ENCODE data around the gene CNNM1. TPM values are rescaled to one million over a fixed set of nuclear protein-coding genes. Genes with fewer than 3 reads are reported as not detected.

CNNM1 gene
- total RNA-seq, 1 donor from 2014 or later: 0.21 TPM

DNA sequence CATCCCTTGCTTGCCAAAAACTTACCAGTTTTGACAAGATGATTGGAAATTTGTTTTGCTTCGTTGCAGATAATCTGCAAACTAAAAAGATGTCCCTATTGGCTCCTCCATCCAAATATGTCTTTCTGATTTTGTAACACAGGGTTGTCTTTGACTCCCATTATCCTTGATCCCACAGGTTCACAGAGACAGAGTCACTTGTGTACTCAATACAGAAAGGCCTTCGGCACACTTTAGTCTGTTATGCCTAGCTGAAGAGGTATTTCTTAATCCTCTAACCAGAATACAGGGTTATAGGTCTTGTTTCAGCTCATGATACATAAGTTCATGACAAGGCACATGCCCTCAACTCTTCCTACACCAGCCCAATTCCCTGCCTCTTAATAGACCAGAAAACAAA lies 10.7 kb upstream of the CNNM1 start:
- H3K36me3 Mint-ChIP-seq (ENCODE audit: low read depth): no peaks in the 10 kb centered on the region
- H3K4me3 Mint-ChIP-seq: no peak overlapping the region
- H3K27ac Mint-ChIP-seq: no peak overlapping the region
- peaks cover 5% of the 10 kb centered on the region for H3K27me3 Mint-ChIP-seq (ENCODE audit: insufficient read depth)
- no peak for DNase-seq (ENCODE audit: low spot score)
- no peaks in the 10 kb centered on the region for H3K4me1 Mint-ChIP-seq (ENCODE audit: low read depth)
- intact Hi-C loops (cut with micrococcal nuclease): no loop called here
- H3K9me3 Mint-ChIP-seq: no peaks in the 10 kb centered on the region

DNA sequence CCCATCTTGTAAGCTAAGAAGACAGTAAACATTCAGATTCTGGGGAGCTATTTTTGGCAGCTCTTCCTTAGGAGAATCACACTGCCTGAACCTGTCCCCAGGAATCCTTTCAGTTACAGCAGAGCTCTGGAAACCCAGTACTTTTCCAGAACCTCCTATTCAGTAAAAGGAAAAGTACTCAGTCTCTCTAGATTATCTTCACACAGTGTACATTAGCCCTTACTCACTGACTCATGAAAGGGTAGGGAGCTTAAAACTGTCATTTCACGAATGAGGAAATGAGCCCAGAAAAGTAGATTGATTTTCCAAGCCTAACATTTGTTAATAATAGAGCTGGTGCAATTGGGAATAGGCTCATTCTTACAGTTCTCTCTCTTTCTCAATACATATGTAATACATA lies 3.9 kb upstream of the CNNM1 start:
- H3K4me3 Mint-ChIP-seq: no peak overlapping the region
- no peaks in the 10 kb centered on the region for H3K4me1 Mint-ChIP-seq (ENCODE audit: low read depth)
- no peaks in the 10 kb centered on the region for H3K9me3 Mint-ChIP-seq
- no peak for DNase-seq (ENCODE audit: low spot score)
- no peaks in the 10 kb centered on the region for H3K36me3 Mint-ChIP-seq (ENCODE audit: low read depth)
- intact Hi-C loops (cut with micrococcal nuclease): no loop called here
- no peak overlapping the region for H3K27ac Mint-ChIP-seq
- H3K27me3 Mint-ChIP-seq (ENCODE audit: insufficient read depth): peaks cover 16% of the 10 kb centered on the region

DNA sequence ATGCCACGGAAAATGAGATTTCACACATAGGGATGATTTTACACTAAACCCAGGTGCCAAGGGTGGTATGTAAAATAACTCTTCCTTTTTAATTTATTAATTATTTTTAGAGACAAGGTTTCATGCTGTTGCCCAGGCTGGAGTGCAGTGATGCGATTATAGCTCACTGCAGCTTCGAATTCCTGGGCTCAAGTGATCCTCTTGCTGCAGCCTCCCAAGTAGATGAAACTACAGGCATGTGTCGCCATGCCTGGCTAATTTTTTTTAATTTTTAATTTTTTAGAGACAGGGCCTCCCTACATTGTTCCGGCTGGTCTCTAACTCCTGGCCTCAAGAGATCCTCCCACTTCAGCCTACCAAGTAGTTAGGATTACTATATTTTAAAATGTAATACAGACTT lies 2.3 kb upstream of the CNNM1 start:
- no peak for DNase-seq (ENCODE audit: low spot score)
- Mint-ChIP-seq H3K27me3 (ENCODE audit: insufficient read depth) (peaks cover 32% of the 10 kb centered on the region), H3K36me3 (ENCODE audit: low read depth) (no peaks in the 10 kb centered on the region), H3K9me3 (no peaks in the 10 kb centered on the region), H3K4me1 (ENCODE audit: low read depth) (no peaks in the 10 kb centered on the region), H3K4me3 (no peak overlapping the region), H3K27ac (no peak overlapping the region)
- intact Hi-C loops (cut with micrococcal nuclease): no loop called here

DNA sequence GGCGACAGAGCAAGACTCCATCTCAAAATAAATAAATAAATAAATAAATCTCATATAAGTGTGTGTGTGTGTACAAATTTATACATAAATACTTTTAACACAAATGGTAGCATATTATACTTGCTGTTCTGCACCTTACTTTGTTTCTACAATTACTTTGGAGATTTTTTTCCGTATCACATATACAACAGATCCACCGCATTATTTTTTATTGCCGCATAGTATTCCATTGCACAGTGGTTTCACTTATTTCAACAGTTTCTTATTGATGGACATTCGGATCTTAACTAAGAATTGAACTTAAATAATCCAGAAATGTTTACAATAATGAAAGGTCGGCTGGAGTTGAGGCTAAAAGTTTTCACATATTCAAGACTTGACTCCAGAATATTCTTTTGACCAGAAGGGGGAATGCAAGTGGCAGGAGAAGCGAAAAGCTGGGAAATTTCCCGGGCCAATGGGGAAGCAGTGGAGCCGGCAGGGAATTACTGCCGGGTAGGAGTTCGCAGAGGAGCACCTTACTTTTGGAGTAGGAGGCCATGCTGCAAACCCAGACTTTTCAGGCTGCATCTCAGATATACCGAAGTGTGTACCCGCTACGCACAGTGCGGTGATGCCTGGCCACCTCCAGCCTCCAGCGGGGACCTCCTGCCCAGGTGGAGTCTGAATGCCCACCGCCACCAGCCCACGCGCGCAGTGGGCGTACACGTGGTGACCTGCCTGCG lies 415 bp upstream of the CNNM1 start:
- intact Hi-C loops (cut with micrococcal nuclease): no loop called here

DNA sequence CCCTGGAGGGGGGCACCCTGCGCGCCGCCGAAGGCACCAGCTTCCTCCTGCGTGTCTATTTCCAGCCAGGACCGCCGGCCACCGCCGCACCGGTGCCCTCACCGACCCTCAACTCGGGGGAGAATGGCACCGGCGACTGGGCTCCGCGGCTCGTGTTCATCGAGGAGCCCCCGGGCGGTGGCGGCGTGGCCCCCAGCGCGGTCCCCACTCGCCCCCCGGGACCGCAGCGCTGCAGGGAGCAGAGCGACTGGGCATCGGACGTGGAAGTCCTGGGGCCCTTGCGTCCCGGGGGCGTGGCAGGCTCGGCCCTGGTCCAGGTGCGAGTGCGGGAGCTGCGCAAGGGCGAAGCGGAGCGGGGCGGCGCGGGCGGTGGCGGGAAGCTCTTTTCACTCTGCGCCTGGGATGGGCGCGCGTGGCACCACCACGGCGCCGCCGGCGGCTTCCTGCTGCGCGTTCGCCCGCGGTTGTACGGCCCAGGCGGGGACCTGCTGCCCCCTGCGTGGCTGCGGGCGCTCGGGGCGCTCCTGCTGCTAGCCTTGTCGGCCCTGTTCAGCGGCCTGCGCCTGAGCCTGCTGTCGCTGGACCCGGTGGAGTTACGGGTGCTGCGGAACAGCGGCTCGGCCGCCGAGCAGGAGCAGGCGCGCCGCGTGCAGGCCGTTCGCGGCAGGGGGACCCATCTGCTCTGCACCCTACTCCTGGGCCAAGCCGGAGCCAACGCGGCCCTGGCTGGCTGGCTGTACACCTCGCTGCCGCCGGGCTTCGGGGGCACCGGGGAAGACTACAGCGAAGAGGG lies 594 bp downstream of the CNNM1 start:
- DNase-seq (ENCODE audit: low spot score): no peak
- H3K4me1 Mint-ChIP-seq (ENCODE audit: low read depth): no peaks in the 10 kb centered on the region
- no peak overlapping the region for H3K27ac Mint-ChIP-seq
- intact Hi-C loops (cut with micrococcal nuclease): loop anchor here (5.0 kb wide), 1 partner anchor 92 kb away; the partner anchor contains the start of gene HPSE2
- no peak overlapping the region for H3K4me3 Mint-ChIP-seq
- peaks cover 34% of the 10 kb centered on the region for H3K27me3 Mint-ChIP-seq (ENCODE audit: insufficient read depth)
- H3K36me3 Mint-ChIP-seq (ENCODE audit: low read depth): no peaks in the 10 kb centered on the region
- no peaks in the 10 kb centered on the region for H3K9me3 Mint-ChIP-seq

More for the DNA sequence above, 415 bp upstream of the CNNM1 start:
- Mint-ChIP-seq H3K27me3 (ENCODE audit: insufficient read depth) (peaks cover 34% of the 10 kb centered on the region), H3K4me3 (peak overlapping the region; percentile 20), H3K36me3 (ENCODE audit: low read depth) (no peaks in the 10 kb centered on the region), H3K27ac (no peak overlapping the region), H3K9me3 (no peaks in the 10 kb centered on the region), H3K4me1 (ENCODE audit: low read depth) (no peaks in the 10 kb centered on the region)
- no peak for DNase-seq (ENCODE audit: low spot score)

DNA sequence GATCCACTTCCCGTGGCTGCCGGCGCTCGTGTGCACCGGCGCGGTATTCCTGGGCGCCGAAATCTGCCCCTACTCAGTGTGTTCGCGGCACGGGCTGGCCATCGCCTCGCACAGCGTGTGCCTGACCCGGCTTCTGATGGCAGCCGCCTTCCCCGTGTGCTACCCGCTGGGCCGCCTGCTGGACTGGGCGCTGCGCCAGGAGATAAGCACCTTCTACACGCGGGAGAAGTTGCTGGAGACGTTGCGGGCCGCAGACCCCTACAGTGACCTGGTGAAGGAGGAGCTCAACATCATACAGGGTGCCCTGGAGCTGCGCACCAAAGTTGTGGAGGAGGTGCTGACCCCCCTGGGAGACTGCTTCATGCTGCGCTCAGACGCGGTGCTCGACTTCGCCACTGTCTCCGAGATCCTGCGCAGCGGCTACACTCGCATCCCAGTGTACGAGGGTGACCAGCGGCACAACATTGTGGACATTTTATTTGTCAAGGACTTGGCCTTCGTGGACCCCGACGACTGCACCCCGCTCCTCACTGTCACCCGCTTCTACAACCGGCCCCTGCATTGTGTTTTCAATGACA lies 1.3 kb downstream of the CNNM1 start:
- H3K36me3 Mint-ChIP-seq (ENCODE audit: low read depth): no peaks in the 10 kb centered on the region
- intact Hi-C loops (cut with micrococcal nuclease): loop anchor here (5.0 kb wide), 1 partner anchor 93 kb away; the partner anchor contains the start of gene HPSE2
- H3K4me1 Mint-ChIP-seq (ENCODE audit: low read depth): no peaks in the 10 kb centered on the region
- no peak overlapping the region for H3K27ac Mint-ChIP-seq
- H3K4me3 Mint-ChIP-seq: peak overlapping the region; percentile 47
- no peaks in the 10 kb centered on the region for H3K9me3 Mint-ChIP-seq
- H3K27me3 Mint-ChIP-seq (ENCODE audit: insufficient read depth): peaks cover 34% of the 10 kb centered on the region
- DNase-seq (ENCODE audit: low spot score): no peak

DNA sequence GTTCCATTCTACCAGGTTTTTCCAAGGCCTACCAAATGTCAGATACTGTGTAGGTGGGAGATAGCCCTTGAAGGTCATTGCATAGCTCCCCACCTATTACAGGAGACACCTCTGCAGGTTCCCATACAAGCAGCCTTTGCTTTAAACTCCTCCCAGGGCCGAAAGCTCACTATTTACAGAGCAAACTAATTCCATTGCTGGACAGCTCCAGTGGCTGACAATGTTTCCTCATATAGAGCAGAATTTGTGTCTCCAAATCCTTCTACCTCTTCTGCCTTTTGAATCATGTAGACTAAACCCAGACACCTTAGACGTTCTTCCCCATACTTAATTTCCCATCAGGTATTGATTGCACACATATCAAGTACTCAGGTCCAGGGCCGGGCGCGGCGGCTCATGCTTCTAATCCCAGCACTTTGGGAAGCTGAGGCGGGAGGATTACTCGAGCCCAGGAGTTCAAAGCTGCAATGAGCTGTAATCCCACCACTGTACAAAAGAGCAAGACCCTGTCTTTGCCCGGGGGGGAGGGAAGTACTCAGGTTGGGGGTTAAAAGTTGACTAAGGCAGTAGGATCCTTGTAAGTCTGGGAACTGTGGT lies 2.1 kb downstream of the CNNM1 start:
- H3K9me3 Mint-ChIP-seq: no peaks in the 10 kb centered on the region
- no peak overlapping the region for H3K27ac Mint-ChIP-seq
- peaks cover 31% of the 10 kb centered on the region for H3K27me3 Mint-ChIP-seq (ENCODE audit: insufficient read depth)
- H3K4me3 Mint-ChIP-seq: no peak overlapping the region
- DNase-seq (ENCODE audit: low spot score): no peak
- H3K4me1 Mint-ChIP-seq (ENCODE audit: low read depth): no peaks in the 10 kb centered on the region
- intact Hi-C loops (cut with micrococcal nuclease): loop anchor here (5.0 kb wide), 1 partner anchor 94 kb away; the partner anchor contains the start of gene HPSE2
- H3K36me3 Mint-ChIP-seq (ENCODE audit: low read depth): no peaks in the 10 kb centered on the region

DNA sequence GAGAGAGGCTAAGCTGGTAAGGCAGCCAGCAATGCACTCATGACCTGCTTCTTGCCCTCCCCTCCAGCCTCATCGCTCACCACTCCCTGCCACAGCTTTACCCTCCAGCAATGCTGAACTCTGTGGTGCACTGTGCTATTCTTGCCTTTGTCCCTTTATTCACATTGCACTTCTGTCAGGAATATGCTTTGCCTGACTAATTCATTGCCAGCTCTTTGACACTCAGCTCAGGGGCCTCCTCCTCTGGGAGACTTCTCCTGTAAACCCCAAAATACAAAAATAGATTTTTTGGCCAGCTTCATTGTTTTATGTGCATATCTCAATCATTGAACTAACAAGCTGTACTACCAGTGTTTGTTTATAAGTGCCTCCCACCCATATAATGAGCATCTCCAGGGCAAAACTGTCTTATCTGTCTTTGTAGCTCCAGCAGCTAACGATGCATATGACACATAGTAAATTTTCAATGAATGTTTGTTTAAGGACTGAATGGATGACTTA lies 8.2 kb downstream of the CNNM1 start:
- Mint-ChIP-seq H3K27ac (no peak overlapping the region), H3K27me3 (ENCODE audit: insufficient read depth) (peaks cover 11% of the 10 kb centered on the region), H3K9me3 (no peaks in the 10 kb centered on the region), H3K4me3 (no peak overlapping the region), H3K36me3 (ENCODE audit: low read depth) (no peaks in the 10 kb centered on the region), H3K4me1 (ENCODE audit: low read depth) (no peaks in the 10 kb centered on the region)
- intact Hi-C loops (cut with micrococcal nuclease): no loop called here
- no peak for DNase-seq (ENCODE audit: low spot score)

DNA sequence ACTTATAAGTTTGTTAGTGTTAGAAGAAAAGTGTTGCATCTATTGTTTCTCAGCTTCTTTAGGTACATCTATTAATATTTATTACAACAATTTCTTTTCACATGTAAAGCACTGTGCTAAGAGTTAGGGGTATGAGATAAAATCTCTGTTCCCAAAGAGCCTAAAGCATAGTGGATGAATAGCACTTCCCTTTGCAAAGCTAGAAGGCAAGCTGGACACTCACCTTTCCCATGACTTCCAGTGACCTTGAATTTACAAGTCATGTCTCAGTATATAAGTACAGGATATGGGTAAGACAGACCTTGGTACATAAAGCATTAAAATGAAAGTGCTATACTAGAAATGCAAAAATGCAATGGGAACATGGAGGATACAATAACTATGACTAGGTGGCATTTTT lies 8.7 kb downstream of the CNNM1 start:
- intact Hi-C loops (cut with micrococcal nuclease): no loop called here
- Mint-ChIP-seq H3K9me3 (no peaks in the 10 kb centered on the region), H3K4me3 (no peak overlapping the region), H3K4me1 (ENCODE audit: low read depth) (no peaks in the 10 kb centered on the region), H3K27me3 (ENCODE audit: insufficient read depth) (peaks cover 9% of the 10 kb centered on the region), H3K36me3 (ENCODE audit: low read depth) (no peaks in the 10 kb centered on the region), H3K27ac (no peak overlapping the region)
- no peak for DNase-seq (ENCODE audit: low spot score)

DNA sequence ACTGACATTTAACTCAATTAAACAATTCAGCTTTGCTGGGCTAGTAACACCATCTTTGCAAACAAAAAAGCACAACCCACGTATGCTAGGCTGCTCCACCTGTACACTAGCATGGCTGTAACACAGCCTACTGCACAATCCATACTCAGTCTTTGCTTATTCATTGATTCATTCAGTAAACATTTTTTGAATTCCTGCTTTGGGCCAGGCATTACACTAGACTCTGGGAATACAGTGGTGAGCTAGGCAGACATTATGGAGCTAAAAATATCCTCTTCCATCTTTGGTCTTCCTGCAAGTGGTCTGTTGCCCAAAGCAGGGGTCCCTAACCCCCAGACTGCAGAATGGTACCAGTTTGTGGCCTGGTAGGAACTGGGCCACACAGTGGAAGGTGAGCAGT lies 9.9 kb downstream of the CNNM1 start:
- Mint-ChIP-seq H3K4me1 (ENCODE audit: low read depth) (no peaks in the 10 kb centered on the region), H3K27me3 (ENCODE audit: insufficient read depth) (peaks cover 8% of the 10 kb centered on the region), H3K36me3 (ENCODE audit: low read depth) (no peaks in the 10 kb centered on the region), H3K9me3 (no peaks in the 10 kb centered on the region), H3K27ac (no peak overlapping the region), H3K4me3 (no peak overlapping the region)
- no peak for DNase-seq (ENCODE audit: low spot score)
- intact Hi-C loops (cut with micrococcal nuclease): no loop called here

DNA sequence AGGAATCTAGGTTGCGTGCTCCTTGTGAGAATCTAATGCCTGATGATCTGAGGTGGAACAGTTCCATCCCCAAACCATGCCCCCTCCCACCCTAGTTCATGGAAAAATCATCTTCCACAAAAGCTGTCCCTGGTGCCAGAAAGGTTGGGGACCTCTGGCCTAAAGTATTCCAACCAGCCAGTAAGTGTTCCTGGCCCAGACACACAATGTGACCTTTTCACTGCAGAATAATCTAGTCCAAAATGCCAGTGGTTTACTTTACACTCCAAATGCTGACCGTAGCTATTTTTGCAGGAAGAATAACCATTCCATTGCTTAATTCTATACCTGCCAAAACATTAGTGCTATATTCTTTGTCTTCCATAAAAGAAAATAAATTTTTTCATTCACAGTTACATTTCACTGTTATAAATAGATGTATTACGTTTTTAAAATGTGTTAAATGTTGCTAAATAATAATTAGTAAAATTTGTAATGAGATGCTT lies 10.4 kb downstream of the CNNM1 start:
- intact Hi-C loops (cut with micrococcal nuclease): no loop called here
- Mint-ChIP-seq H3K9me3 (no peaks in the 10 kb centered on the region), H3K27ac (no peak overlapping the region), H3K4me3 (no peak overlapping the region), H3K4me1 (ENCODE audit: low read depth) (no peaks in the 10 kb centered on the region), H3K36me3 (ENCODE audit: low read depth) (no peaks in the 10 kb centered on the region), H3K27me3 (ENCODE audit: insufficient read depth) (peaks cover 8% of the 10 kb centered on the region)
- no peak for DNase-seq (ENCODE audit: low spot score)

DNA sequence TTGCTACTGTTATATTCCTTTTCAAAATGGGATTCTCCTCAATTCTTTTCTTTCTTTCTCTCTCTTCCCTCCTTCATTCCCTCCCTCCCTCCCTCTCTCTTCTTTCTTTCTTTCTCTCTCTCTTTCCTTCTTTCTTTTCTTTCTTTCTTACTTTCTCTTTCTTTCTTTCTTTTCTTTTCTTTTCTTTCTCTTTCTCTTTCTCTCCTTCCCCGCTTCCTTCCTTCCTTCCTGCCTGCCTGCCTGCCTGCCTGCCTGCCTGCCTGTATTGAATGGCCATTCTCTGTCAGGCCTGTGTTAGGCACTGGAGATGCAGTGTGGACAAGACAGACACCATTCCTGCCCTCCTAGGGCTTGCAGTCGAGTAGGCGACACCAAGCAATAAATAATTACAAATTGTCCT lies 11.5 kb downstream of the CNNM1 start:
- H3K4me1 Mint-ChIP-seq (ENCODE audit: low read depth): no peaks in the 10 kb centered on the region
- intact Hi-C loops (cut with micrococcal nuclease): no loop called here
- H3K36me3 Mint-ChIP-seq (ENCODE audit: low read depth): no peaks in the 10 kb centered on the region
- no peaks in the 10 kb centered on the region for H3K9me3 Mint-ChIP-seq
- no peak for DNase-seq (ENCODE audit: low spot score)
- no peak overlapping the region for H3K4me3 Mint-ChIP-seq
- H3K27me3 Mint-ChIP-seq (ENCODE audit: insufficient read depth): peaks cover 7% of the 10 kb centered on the region
- H3K27ac Mint-ChIP-seq: no peak overlapping the region
